C1 segment of cervical spinal cord (tissue), 14 donors: ENCODE data around the gene ATP6V1G2.
A peak's percentile ranks its signal among the peaks of the same experiment; 100 is the strongest.

Source experiments
- DNase-seq, 14 donors: peaks; one replicate each; lab custom pipeline; 2025; lab: John Stamatoyannopoulos, UW

ATP6V1G2 gene

GRCh38 chr6:31548544-31548873 is 2.1 kb upstream of the ATP6V1G2 start:
- DNase-seq: no peak

GRCh38 chr6:31547727-31548543 is 1.5 kb upstream of the ATP6V1G2 start:
- peak in 1 of 14 donors; percentile 10 for DNase-seq

- peak; percentile 48 to 98 (median 92) for DNase-seq
These were observed 734 bp upstream of the ATP6V1G2 start, which contains the start of gene NFKBIL1 for GRCh38 chr6:31546958-31547726. TSS of gene NFKBIL1 (plus strand) at chr6:31547608. CDS start at chr6:31547695, 87 bp downstream.

GRCh38 chr6:31545291-31545690 is 1.1 kb downstream of the ATP6V1G2 start:
- DNase-seq: no peak

GRCh38 chr6:31544676-31545075 is 1.7 kb downstream of the ATP6V1G2 start:
- DNase-seq: no peak

- no peak for DNase-seq
These were observed 2.8 kb downstream of the ATP6V1G2 start for GRCh38 chr6:31543639-31544038.

- DNase-seq: peak; percentile 63 to 96 (median 92)
These were observed 4.5 kb downstream of the ATP6V1G2 start, which contains the start of gene DDX39B for GRCh38 chr6:31541658-31542521. TSS of gene DDX39B (minus strand) at chr6:31542003. CDS start at chr6:31540532, 1,471 bp downstream.

GRCh38 chr6:31541059-31541657 is 5.2 kb downstream of the ATP6V1G2 start:
- DNase-seq: peak in 2 of 14 donors; percentile 27 to 62

- no peak for DNase-seq
These were observed 5.8 kb downstream of the ATP6V1G2 start for GRCh38 chr6:31540640-31541039.

GRCh38 chr6:31538805-31539400 is 7.5 kb downstream of the ATP6V1G2 start:
- DNase-seq: no peak

GRCh38 chr6:31535538-31536324 is 10.7 kb downstream of the ATP6V1G2 start:
- DNase-seq: no peak

- no peak for DNase-seq
These were observed 11.8 kb downstream of the ATP6V1G2 start for GRCh38 chr6:31534521-31535040.

GRCh38 chr6:31534011-31534410 is 12.4 kb downstream of the ATP6V1G2 start:
- DNase-seq: no peak

- no peak for DNase-seq
These were observed 13.0 kb downstream of the ATP6V1G2 start for GRCh38 chr6:31533455-31533841.

GRCh38 chr6:31532644-31533454 is 13.6 kb downstream of the ATP6V1G2 start:
- DNase-seq: no peak

- DNase-seq: no peak
These were observed 14.4 kb downstream of the ATP6V1G2 start for GRCh38 chr6:31531771-31532643.

- no peak for DNase-seq
These were observed 15.2 kb downstream of the ATP6V1G2 start for GRCh38 chr6:31531162-31531561.

GRCh38 chr6:31530659-31531058 is 15.7 kb downstream of the ATP6V1G2 start:
- DNase-seq: no peak
